HG03095 (cell line): Measurements from ENCODE around the gene PPP3R1.

Experiments
- ATAC-seq: cut with Tn5 transposase; IDR thresholded peaks from one replicate; pipeline ENCODE4 v1.9.1; 2021; ENCODE audit warnings: moderate library complexity; ENCODE audit not compliant: unreplicated experiment

Gene PPP3R1, protein sequence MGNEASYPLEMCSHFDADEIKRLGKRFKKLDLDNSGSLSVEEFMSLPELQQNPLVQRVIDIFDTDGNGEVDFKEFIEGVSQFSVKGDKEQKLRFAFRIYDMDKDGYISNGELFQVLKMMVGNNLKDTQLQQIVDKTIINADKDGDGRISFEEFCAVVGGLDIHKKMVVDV

DNA sequence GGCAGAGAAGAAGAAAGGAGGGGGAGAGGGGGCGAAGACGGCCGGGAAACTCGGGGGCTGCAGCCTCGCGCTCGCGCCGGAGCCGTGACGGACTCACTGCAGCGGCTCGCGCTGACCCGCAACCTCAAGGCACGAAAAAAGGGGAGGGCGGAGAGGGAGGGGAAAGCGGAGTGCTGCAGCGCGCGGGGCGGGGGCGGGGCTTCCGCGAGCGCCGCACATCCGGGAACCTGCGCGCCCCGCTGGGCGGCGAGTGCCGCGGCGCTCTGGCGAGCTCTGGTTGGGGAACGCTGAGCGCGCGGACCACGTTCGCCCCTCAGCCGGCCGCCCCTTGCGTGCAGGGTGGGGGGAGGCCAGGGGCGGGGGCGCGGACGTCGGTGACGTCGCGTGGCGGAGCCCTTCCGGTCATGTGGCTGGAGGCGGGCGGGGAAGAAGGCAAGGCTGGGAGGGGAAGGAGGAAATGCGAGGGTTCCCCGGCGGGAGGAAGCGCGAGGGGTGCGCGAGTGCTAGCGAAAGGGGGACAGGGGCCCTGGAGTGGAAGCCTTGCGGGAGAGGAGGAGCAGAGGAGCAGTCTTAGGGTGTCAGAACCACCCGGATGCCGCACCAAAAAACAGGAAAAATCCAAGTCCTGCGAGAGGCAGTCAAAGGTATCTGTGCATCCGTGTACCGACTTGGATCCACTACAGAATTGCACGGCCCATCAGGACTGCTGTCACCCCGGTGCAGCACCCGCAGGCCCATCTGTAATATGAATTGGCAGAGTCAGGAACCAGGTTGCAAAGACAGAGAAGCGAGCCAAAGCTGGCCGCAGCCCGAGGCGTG lies at the start of gene PPP3R1:
Gene PPP3R1, minus strand, starts transcription at position 133 of the 819 bp plus-strand sequence. CDS start 405 bp downstream, outside the sequence.
- peak; percentile 68 for ATAC-seq

DNA sequence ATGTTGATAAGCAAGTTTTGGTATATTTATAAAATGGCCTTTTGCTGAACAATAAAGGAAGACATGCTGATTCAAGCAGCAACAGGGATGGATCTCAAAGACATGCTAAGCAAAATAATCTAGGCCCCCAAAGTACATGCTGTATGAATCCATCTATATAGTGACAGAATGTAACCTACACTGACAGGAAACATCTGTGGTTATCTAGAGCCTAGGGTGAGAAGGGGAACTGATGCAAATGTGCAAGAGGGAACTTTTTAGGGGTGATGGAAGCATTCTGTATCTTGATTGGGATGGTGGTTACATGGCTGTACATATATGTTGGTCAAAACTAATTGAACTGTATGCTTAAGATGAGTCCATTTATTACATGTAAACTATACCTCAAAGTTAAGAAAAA lies 43.2 kb upstream of the PPP3R1 start:
- ATAC-seq: peak; percentile 80

DNA sequence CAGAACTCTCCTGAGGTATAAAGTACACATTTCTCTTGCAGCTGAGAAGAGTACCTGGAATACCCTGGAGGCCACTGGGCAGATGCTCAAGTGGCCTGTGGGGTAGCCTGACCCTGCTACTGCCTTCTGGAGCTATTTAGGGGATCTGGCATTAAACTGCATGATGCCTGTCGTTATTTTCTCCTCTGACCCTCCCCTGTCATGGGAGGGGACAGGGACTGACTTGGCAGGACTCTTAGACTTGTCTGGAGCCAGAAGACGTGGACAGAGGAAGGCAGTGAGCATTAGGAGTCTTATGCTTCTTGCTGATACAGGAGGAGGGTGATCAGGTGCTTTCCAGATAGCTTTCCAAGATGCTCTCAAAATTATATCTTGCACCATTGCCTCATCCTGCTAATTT lies 42.6 kb upstream of the PPP3R1 start:
- ATAC-seq: no peak

DNA sequence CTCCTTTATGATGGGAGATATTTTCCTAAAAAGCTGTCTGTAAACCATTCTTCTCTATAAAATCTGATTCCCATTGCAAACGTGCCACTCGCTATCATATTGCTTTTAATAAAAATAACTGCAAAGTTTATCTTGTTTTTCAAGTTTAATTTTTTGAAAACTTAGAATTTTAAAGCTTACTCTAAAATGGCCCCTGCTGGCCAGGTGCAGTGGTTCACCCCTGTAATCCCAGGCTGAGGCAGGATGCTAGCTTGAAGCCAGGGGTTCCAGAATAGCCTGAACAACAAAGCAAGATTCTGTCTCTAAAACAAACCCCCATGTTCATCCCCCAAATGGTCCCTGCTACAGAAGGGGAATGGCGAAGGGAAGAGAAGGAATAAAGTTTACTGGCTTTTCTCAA lies 41.9 kb upstream of the PPP3R1 start:
- ATAC-seq: no peak

DNA sequence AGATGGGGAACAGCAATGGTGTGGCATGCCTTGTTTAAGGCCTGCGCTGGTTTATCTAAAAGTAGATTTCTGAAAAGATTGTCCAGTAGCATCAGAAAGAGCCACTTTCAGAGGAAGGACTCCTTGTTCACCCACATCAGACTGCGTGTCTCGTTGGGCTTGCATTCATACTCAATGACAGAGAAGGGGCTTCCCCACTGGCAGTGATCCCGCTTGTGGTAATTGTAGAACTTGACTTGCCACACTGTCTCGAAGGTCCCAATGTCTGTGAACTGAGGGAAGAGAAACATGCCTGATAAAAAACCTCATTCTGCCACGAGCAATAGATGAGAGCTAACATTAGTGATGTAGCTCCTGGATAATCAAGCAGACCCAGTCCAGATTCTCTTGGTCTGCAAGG lies 41.4 kb upstream of the PPP3R1 start:
- ATAC-seq: no peak

DNA sequence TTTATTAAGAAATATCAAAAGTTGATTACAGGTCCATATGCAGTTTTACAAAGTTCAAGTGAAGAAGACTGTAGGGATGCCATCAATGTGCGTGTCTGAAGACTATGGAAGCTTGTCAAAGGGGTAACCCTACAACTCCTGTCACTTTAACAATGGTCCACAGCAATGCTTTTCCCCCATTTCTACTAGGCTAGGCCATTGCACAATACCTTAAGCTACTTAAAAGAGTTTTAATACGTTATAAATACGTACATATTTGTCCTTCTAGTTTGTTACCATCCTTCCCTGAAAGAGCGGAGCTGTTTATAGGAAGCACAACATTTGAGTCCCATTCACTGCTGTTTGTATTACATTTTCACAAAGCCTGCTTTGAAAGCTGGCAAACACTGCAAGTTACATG lies 40.7 kb upstream of the PPP3R1 start:
- no peak for ATAC-seq

DNA sequence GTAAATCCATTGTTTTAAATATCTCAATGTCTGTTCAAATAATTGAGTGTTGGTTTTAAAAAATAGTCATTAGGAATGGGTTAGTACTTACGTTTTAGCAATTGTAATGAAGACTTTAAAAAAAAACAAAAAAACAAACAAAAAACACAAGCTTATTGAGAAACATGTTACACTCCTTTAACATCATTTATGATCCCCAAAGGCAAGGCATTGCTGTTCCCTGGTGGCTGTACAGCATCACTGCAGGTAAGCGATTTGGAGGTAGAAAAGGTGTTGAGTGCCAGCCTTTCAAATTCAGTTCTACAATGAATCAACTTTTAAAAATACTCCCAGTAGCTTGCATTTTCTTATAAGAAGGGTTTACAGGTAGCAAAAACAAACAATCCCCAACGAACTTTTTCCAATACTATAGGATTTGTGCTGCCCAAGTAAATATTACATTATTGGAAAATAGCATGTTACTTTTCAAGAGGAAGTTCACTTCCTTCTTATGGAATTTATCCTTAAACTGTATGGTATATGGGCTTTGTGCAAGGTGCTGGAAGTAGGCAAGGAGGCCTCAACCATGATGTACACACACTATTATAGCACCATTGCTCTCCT lies 39.9 kb upstream of the PPP3R1 start:
- ATAC-seq: no peak

DNA sequence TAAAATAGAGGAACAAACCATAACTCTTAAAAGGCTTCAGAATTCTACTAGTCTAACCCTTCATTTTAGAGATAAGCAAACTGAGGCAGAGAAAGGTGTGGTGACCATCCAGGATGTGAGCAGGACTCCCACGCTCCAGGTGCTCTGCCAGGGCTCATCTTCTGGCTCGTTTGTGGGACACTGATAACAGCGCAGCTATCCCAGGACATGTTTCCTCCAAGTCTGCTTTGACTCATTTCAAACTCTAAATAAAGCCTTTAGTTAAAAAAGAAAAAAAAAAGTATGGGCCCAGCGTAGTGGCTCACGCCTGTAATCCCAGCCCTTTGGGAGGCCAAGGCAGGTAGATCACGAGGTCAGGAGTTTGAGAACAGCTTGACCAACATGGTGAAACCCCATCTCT lies 39.0 kb upstream of the PPP3R1 start:
- ATAC-seq: no peak

DNA sequence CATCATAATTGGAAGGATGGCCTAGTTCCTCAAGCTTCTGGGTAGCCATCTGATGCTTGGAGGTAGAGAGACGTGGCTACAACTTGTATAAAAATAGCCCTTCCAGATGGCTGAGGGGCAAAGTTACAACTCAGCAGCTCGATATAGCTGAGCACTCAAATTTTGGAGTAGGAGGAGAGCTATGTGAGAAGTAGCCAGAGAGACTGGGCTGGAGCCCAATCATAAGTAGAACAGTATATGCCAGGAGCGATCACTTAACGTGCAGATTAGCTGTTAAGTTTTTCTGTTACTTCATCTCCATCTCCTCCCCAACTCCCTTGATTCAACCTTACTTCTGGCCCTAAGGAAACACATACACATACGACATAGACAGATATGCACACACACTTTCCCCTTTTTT lies 38.6 kb upstream of the PPP3R1 start:
- no peak for ATAC-seq

DNA sequence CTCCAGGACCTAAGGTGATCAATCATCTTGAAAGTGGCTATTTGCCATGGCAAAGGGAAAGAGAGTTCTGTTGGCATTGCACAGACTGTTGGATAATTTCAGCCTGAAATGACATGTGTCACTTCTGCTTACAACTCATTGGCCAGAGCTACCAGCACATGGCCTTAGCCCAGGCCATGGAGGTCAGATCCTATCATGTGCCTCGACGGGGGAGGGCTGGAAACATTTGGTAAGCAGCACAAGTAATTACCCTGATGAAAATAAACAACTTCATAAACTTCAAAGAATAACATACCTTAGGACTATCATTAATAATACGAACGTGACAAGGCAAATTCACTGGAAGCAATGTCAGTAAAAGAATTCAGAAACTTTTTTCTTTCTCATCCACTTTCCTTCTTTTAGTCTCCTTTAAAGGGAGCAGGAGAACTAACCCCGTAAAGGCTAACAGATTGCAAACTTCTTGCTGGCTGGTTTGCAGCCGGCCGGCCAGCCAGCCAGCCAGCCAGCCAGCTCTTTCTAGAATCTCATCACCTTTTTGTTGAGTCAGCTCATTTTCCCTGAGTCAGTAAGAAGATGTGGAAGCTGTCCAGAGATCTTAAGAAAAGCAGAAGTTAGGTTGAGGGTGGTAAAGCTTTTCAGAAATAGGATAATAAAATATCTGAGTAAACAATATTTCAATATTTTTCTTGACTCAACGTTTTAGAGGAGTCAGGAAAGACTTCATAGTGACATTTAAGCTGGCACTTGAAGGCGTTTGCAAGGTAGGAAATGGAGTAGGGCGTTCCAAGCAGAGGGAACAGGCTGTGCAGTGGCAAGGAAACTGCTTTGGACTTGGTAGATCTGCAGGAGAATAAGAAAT lies 35.5 kb upstream of the PPP3R1 start:
- no peak for ATAC-seq

DNA sequence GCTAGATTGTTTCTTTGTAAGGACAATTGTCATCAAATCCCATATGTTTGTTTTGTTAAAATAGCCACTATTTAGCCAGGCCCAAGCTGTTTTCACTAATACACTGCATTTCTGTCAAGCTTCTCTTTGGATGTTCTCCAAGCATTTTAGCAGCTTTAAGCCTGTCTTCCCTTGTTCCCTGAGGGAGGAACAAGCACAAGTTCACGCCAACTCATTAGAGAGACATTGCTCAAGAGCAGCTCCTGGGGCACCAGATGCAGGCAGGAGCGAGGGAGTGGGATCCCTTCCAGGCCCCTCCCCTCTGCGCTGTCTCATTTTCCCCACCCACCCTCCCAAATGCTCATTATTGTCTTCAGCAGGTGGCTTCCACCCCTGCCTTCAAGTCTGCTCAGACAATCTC lies 32.6 kb upstream of the PPP3R1 start:
- no peak for ATAC-seq

DNA sequence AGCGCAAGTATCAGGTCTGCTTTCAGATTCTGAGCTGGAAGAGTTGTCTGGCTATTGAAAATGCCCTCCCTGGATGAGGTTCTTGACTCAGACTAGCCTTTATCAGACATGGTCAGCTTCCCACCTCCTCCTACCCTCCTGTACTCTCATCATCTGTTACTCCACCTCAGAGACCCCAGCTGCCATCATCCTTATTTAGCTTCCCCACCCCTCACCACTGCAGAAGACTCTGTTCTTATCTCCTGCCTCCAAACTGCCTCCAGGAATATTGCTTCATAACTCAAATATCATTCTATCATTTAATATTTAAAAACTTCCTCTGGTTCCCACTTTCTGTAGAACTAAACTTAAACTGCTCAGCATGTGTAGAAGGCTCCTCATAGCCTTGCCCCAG lies 31.1 kb upstream of the PPP3R1 start:
- no peak for ATAC-seq

DNA sequence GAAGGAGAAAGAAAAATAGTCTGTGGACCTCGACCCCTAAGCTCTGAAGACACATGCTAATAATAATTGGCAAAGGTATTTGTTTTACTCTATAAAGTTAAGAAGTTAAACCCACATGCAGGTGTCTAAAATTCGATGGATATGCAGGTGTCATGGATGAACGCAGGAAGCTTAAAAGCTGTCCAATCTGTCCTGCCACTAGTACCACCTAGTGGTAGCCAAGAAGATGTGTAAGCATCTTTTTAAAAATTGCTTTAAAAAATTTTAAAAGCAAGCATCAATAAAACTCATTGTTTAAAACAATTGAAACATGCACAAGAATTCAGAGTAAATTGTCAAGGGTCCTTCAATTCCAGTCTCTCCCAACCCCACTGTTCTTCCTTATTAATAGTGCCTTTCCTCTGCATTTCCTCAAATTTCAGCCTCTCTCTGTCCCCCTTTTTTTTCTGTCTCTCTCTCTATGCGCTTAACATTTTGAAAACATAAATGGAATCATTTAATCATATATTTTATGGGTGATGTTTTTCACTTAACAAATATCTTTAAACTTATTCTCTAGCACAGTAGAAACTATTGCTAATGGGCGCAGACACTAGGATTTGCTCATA lies 30.6 kb upstream of the PPP3R1 start:
- no peak for ATAC-seq

DNA sequence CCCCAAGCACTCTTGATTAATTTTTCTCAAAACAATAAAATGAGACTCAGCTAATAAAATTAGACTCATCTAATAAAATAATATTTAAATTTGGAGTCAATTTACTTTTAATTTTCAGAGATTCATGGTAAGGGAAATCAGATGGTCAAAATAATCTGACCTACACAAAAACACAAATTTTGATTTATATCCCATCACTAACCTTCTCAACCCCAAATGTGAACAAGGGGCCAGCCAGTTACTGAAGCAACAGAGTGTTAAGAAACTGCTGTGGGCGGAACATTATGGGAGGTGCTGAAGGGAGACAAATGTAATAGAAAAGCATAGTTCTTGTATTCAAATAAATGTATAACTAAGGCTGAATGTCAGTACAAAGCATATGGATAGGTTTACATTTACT lies 28.5 kb upstream of the PPP3R1 start:
- ATAC-seq: no peak

DNA sequence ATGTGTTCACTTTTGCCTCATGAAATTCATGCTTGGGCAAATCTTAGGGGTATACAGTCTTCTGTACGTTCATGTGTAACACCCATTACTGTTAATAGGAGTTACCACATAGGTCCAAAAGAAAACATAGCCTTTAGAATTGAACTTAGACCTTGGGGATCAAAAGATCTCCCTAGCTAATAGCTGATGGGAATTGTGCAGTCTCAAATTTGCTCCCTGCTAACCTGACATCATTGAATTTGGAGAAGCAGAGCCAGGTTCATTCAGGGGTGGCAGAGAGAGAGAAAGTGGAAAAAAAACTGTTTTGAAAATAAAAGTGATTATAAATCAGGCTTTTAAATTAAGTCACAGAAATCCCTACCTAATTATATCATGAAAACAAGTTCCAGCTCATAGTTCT lies 28.0 kb upstream of the PPP3R1 start:
- no peak for ATAC-seq

DNA sequence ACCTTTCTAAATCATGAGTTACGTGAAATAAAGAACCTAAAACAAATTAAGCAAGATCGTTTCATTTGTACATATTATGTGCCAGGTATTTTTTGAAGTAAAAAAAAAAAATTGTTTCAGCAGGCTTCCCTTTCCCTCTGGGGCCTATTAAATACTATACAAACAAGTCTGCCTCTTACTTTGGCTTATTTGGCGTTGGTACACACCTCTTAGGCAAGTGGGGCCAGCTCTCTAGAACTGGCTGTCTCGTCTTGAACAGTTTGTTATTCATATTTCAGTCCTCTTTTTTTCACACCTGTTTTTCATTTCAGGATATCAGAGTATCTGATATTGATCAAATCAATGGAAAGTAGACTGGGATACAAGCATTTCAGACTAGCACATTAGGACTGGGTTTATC lies 27.4 kb upstream of the PPP3R1 start:
- no peak for ATAC-seq

DNA sequence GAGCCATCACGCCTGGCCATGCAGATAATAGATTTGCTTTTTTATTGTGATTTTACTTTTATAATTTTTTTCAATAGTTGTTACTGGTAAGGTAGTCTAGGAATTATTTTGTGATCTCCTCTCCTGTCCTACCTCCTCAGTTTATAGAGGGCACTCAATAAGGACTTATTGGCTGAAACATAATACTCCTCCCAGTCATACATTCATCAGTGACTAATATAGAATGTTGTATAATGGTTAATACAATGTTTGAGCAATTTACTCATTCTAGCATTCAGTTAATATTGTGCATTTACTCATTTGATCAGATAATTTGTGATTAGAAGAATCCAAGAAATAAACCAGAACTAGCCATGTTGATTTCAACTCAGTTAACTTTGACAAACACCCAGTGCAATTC lies 25.8 kb upstream of the PPP3R1 start:
- no peak for ATAC-seq

DNA sequence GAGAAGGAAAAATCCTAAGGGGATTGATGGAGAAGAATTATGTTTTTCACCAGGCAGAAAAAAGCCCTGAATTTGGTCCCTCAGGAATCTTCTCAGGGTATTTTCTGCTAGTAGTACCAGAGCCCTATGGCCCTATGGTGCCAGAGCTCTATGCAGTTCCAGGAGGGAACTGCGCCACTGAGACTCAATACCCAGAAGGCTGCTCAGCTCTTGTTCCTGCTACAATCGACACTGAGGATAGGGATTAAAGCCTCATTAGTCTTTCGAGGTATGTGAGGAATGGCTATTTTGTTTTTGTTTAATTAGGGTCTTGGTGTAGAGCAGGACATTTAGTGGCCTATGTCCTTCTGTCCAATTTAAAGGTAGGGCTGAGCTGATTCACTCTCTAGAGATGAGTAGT lies 21.7 kb upstream of the PPP3R1 start:
- ATAC-seq: no peak

DNA sequence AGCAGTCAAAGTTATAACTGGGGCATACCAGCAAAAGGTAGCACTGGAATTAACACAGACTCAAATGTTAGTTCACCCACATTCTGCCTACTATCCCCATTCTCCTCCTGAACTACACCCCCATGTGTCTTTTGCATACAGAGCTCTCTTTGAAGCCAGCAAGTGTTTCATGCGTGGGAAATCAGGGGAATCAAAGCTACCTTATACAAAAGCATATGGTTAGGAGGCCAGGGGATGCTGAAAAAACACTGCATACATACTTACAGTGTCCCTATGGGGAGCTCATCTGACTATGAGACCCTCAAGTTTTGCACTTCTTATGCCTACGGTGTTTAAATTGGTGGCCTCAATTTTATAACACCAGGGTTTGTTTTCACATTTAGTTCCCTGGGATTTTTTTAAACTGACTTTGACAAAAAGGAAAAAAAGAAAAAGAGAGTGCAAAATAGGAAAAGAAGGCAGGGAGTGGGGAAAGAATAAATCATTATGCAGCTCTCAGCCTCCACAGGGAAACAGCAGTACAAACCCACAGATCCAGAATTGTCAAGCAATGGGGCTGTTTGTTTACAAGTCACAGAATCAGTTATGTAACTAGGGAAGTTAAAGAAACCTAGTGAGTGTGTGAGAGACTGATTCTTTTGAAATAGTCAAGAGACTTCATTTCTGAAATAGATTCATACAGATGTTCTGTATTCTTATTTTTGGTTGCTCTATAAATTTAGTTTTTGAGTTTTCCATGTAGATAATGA lies 20.1 kb upstream of the PPP3R1 start:
- ATAC-seq: no peak

DNA sequence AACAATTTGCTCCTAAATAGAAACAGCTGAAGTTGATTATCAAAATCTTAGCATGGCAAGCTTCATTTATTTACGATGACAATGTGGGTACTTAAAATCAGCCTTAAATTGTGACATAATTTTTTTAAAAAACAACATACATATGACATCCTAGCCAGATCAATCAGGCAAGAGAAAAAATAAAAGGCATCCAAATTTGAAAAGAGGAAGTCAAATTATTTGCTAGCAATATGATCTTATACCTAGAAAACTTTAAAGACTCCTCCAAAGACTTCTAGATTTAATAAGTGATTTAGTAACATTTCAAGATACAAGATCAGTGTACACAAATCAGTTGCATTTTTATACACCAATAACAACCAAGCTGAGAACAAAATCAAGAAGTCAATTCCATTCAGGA lies 14.3 kb upstream of the PPP3R1 start:
- no peak for ATAC-seq
